Urothelium cell line (cell line): Measurements from ENCODE around the gene TUBB4A.
"Not testable (repeated sequence)": the region's sequence is repeated elsewhere in the genome, so short reads cannot be mapped to it uniquely, and the experiment has no call there.

Source experiments
- DNase-seq: peaks from one replicate; pipeline ENCODE4 v3.0.0; 2011; ENCODE audit warnings: low spot score, mixed read lengths
- FAIRE-seq: peaks from 2 replicates; lab custom pipeline; 2011; peaks lifted over from hg19 to GRCh38; lab: Jason Lieb, UNC

The TUBB4A gene

GRCh38 chr19:6527893-6528543 lies 25.9 kb upstream of the TUBB4A start:
- FAIRE-seq (no peak), DNase-seq (no peak)

- FAIRE-seq (no peak), DNase-seq (no peak)
Observed at GRCh38 chr19:6524311-6524710, 22.2 kb upstream of the TUBB4A start.

GRCh38 chr19:6522712-6523111 lies 20.6 kb upstream of the TUBB4A start:
- FAIRE-seq: no peak

GRCh38 chr19:6521718-6522646 lies 19.9 kb upstream of the TUBB4A start:
- DNase-seq (peak; percentile 22), FAIRE-seq (no peak)

More at GRCh38 chr19:6522712-6523111, 20.6 kb upstream of the TUBB4A start:
- DNase-seq: no peak

DNA sequence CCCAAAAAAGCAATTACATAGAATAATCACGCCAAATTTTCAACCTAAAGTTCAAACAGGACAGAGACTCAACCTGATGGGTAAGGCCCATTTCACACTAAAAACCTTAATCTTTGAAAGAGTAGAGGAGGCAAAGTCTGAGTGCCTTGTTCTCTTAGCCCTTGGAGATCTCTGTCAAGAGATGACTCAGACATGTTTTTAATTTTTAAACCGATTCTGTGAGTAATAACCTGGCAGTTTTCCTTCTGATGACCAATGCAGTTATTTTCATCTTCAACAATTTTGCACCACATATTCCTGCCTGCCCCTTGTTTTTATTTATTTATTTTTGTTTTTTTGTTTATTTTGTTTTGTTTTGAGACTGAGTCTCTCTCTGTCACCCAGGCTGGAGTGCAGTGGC lies 17.2 kb upstream of the TUBB4A start:
- FAIRE-seq (no peak), DNase-seq (peak; percentile 24)

DNA sequence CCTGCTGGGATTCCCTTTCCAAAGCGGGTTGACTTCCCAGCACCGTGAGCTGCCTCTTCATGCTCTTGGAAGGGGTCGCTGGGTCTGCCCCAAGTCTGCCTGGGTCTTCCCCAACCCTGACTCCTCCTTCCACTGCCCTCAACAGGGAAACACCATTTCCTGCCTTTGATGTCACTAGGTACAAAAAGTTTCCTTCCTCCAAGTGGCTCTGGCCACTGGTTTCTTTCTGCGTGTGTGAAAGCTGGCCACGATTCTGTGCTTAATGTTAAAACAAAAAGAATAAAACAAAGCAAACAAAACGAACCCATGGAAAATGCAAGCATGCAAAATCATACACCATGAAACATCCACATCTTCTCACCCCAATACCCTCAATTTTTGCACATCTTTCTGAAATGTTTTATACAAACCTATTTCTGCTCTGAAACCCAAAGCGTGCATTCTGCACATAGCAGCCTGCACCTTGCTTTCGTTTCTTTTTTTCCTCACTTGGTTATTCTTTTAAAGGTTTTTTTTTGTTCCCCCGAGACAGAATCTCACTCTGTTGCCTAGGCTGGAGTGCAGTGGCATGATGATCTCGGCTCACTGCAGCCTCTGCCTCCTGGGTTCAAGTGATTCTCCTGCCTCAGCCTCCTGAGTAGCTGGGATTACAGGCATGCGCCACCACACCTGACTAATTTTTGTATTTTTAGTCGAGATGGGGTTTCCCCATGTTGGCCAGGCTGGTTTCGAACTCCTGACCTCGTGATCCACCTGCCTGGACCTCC lies 16.2 kb upstream of the TUBB4A start:
- FAIRE-seq (no peak), DNase-seq (no peak)

DNA sequence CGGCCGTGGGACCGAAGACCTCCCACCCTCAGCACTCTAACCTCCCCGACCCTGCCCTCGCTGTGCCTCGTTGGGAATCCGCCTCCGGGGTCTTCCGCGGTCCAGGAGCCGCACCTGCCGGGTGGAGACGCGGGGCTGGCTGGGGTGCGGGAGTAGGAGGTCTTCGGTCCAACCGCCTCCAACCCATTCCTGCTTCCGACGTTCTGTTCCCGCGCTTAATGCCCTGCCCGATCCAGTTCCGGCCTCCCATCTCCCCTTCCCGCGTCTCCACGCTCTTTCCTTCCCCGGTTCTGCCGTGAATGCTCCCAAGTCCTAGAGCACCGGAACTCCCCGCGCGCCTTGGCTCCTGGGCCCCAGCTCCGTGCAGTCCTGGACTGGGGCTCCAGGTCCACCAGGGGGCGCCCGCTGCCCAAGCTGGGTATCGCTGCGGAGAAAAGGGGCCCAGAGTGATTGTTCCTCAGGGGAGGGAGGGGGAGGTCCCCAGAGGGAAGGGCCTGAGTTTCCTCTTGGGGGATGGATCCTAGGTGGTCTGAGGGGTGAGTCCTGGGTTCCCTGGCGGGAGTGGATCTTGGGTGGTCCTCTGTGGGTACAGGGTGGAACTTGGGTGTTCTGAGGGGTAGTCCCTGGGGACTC lies 14.7 kb upstream of the TUBB4A start:
- DNase-seq (peak; percentile 79), FAIRE-seq (no peak)

GRCh38 chr19:6516018-6516658 lies 14.0 kb upstream of the TUBB4A start:
- FAIRE-seq: no peak
- DNase-seq: peak; percentile 90

DNA sequence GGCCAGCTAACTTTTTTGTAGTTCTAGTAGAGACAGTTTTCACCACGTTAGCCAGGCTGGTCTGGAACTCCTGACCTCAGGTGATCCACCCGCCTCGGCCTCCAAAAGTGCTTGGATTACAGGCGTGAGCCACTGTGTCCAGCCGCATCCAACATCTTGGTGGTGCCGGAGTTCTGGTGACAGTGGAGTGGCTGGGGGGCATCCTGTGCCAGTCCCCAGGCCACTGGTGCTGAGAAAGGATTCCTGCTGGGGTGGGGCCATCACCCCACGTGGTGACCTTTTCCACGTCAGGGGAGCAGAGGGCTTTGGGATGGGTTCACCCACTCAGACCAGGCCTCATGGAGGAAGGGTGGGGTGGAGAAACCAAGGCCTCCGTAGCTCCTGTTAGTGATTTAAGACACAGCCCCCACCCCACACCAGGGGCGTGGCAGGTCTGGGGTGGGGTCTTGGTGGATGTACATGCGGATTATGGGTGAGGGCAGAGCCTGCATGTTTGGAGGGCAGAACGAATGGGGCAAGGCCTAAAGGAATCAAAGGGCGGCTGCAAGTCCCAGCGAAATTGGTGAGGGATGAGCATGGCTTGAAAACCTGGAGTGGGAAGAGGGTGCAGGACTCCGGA lies 12.9 kb upstream of the TUBB4A start:
- no peak for FAIRE-seq
- no peak for DNase-seq

DNA sequence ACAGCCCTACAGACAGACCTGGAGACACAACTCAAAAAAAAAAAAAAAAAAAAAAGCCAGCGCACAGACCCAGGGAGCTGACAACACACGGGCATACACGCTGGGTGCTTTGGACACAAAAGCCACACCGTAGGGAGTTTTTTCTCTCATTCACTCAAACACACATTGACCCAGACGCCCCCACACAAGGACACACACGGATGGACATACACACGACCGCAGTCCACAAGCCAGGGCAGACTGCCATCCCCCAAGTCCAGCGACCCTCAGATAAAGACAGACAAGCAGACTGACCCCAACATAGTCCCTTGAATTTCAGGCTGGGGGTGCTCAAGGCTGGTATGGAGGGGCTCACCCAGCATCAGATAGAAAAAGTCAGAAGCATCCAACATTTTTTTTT lies 12.0 kb upstream of the TUBB4A start:
- no peak for FAIRE-seq

GRCh38 chr19:6510618-6511017 lies 8.5 kb upstream of the TUBB4A start:
- DNase-seq (no peak), FAIRE-seq (no peak)

More for the DNA sequence above, 12.0 kb upstream of the TUBB4A start:
- no peak for DNase-seq

DNA sequence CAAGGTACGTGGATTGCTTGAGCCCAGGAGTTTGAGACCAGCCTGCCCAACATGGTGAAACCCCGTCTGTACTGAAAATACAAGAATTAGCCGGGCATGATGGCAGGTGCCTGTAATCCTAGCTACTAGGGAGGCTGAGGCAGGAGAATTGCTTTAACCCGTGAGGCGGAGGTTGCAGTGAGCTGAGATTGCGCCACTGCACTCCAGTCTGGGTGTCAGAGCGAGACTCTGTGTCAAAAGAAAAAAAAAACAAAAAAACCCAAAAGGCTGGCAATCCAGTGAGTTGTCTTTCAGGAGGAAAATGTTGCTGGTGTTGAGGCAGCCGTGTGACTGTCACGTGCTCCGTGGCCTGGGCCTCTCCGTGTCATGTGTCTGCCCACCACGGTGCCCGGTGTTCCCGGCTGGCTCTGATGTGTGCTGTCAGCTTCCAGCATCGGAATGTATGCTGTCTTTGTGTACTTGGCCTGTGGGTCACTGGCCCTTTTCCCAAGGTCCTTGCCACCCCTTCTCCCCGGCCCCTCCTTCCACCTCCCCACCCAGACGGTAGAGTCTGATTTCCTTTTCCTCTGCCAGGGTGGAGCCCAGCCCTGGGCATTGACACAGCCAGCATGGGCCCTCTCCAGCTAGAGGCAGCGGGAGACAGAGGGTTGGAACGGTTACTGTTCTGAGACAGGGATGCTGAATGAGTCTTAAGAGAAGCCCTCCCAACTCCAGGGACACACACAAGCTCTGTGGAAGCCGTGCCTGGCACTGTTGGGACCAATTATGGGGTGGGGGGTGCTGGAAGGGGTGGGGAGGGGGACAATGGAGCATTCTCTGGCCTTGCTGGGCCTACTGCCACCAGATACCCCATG lies 7.2 kb upstream of the TUBB4A start:
- FAIRE-seq: no peak
- DNase-seq: no peak

DNA sequence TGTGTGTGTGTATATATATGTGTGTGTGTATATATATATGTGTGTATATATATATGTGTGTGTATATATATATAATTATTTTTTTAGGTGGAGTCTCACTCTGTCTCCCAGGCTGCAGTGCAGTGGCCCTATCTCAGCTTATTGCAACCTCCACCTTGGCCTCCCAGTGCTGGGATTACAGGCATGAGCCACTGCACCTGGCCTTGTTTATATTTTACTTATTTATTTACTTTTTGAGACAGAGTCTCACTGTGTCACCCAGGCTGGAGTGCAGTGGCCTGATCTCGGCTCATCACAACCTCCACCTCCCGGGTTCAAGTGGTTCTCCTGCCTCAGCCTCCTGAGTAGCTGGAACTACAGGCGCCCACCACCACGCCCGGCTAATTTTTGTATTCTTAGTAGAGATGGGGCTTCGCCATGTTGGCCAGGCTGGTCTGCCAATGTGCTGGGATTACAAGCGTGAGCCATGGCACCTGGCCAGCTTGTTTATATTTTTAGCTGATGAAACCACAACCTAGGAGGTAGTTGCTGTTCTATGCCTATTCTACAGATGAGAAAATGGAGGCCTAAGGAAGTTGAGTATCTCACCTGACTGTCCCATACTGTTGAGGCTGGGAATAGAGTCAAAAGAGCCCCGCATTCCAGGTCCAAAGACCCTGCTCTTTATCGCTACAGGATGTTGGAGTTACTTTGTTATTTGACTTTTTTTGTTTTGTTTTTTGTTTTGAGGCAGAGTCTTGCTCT lies 6.1 kb upstream of the TUBB4A start:
- FAIRE-seq: not testable (repeated sequence)

DNA sequence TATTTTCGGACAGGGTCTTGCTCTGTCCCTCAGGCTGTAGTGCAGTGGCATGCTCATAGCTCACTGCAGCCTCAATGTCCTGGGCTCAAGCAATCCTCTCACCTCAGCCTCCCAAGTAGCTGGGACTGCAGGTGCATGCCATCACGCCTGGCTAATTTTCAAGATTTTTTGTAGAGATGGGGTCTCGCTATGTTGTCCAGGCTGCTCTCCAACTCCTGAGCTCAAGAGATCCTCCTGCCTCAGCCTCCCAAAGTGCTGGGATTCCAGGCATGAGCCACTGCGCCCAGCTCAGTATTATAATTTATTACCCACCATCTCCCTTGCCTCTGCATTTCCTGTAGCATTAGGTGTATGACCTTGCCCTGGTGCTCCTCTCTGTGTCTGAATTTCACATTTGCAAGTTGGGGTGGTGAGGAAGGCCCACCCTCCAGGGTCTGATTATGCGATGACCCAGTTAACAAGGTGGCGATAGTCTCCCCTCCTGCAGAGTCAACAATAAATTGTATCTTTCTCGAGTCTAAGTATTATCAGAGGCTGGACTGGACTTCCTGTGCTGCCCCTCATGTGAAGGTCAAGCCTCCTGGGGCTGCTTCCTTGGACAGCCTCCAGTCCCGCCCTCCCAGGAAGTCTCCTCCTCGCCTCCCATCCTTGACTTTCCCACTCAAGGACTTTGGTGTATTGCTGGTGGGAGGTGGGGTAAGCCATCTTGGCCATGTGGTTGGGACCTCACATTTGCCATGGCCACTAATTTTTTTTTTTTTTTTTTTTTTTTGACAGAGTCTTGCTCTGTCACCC lies 1.5 kb upstream of the TUBB4A start:
- DNase-seq: no peak
- FAIRE-seq: no peak

More for the DNA sequence above, 6.1 kb upstream of the TUBB4A start:
- not testable (repeated sequence) for DNase-seq

GRCh38 chr19:6500837-6501739 lies 1.0 kb downstream of the TUBB4A start:
- FAIRE-seq (no peak), DNase-seq (no peak)

DNA sequence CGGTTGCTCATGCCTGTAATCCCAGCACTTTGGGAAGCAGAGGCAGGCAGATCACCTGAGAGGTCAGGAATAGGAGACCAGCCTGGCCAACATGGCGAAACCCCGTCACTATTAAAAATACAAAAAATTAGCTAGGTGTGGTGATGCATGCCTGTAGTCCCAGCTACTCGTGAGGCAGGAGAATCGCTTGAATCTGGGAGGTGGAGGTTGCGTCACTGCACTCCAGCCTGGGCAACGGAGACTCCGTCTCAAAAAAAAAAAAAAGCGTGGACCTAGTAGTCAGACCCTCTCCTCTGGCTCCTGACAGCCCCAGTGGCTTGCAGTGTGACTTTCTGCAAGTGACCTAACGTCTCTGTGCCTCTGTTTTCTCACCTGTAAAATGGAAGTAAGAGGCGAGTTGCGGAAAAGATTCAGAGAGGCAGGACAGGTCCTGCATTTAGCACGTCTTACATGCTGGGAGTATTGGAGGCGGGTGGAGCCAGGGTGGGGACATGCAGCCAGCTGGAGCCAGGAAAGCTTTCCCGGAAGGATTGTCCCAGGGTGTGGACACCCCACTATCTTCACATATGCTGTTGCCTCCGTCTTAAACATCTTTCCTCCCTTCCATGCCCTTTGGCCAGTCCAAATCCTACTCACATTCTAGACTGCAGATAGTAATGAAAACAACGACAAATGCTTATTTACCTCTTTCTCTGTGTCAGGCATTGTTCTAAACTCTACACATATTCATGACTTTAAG lies 2.9 kb downstream of the TUBB4A start:
- FAIRE-seq: no peak
- DNase-seq: no peak
